HepG2 (cell line): ENCODE results near the gene DTX4. TPM values are rescaled to one million over a fixed set of nuclear protein-coding genes. Genes with fewer than 3 reads are reported as not detected.

Source experiments
- ARNT ChIP-seq: fragments of 450-650 bp; IDR thresholded peaks from 2 replicates; pipeline ENCODE4 v1.6.1; 2017
- BHLHE40 ChIP-seq: IDR thresholded peaks from 2 replicates; pipeline ENCODE4 v1.6.1; 2011; ENCODE audit warnings: low read length, improper control_type of control experiment
- KAT7 ChIP-seq: IDR thresholded peaks from 2 replicates; pipeline ENCODE4 v1.6.1; 2018; ENCODE audit warnings: borderline replicate concordance, missing compliant biosample characterization
- PHF21A ChIP-seq: sonication (generic); formaldehyde crosslinking; IDR thresholded peaks from 2 replicates; pipeline ENCODE4 v1.5.0; 2020; ENCODE audit warnings: mild to moderate bottlenecking, missing genetic modification reagents
- PRDM4 ChIP-seq: sonication (generic); formaldehyde crosslinking; IDR thresholded peaks from 2 replicates; pipeline ENCODE4 v1.9.0; 2021; ENCODE audit warnings: missing genetic modification reagents, borderline replicate concordance
- REST ChIP-seq, 2 experiments: IDR thresholded peaks; 2 replicates each; pipeline ENCODE4 v1.6.1; 2011 to 2012; ENCODE audit warnings: low read length in 2 of 2, borderline replicate concordance in 1 of 2, low read depth in 1 of 2, mild to moderate bottlenecking in 1 of 2, moderate library complexity in 1 of 2
- USF2 ChIP-seq, 2 experiments: sonication (generic) in 1 of 2; formaldehyde crosslinking in 1 of 2; IDR thresholded peaks; 2 replicates each; pipeline versions ENCODE4 v1.5.1 to v1.6.1; 2011 to 2020; ENCODE audit warnings: borderline replicate concordance in 1 of 2, low read depth in 1 of 2, low read length in 1 of 2, mild to moderate bottlenecking in 1 of 2, missing genetic modification reagents in 1 of 2, moderate library complexity in 1 of 2
- ZFP41 ChIP-seq: sonication (generic); formaldehyde crosslinking; IDR thresholded peaks from 2 replicates; pipeline ENCODE4 v1.4.0; 2020; ENCODE audit warnings: mild to moderate bottlenecking, missing genetic modification reagents, borderline replicate concordance
- ZFP82 ChIP-seq: sonication (generic); formaldehyde crosslinking; IDR thresholded peaks from 2 replicates; pipeline ENCODE4 v1.5.1; 2020; ENCODE audit warnings: mild to moderate bottlenecking, missing genetic modification reagents, borderline replicate concordance
- ZKSCAN5 ChIP-seq: sonication (generic); formaldehyde crosslinking; IDR thresholded peaks from 2 replicates; pipeline ENCODE4 v1.5.1; 2020; ENCODE audit warnings: mild to moderate bottlenecking, missing genetic modification reagents
- ZNF646 ChIP-seq: sonication (generic); formaldehyde crosslinking; IDR thresholded peaks from 2 replicates; pipeline ENCODE4 v1.9.0; 2021; ENCODE audit warnings: mild to moderate bottlenecking, missing genetic modification reagents
- polyA plus RNA-seq, 8 experiments: library from polyadenylated mRNA; depleted of rRNA in 3 of 8; stranded (reverse) in 7 of 8; unstranded in 1 of 8; fragments of >200 nt; fragmentation: Illumina TruSeq in 4 of 8; extraction: Trizol in 4 of 8; gene quantifications; 2 replicates each; pipeline versions ENCODE4 v1.2.1 to v1.2.3, GENCODE V29; 2011 to 2016; ENCODE audit warnings: low read depth in 4 of 8, missing spikeins in 1 of 8, mixed read lengths in 1 of 8; ENCODE audit not compliant: insufficient read depth in 1 of 8
- total RNA-seq, 5 experiments: library from RNA; depleted of rRNA; stranded (reverse); fragments of >200 nt; fragmentation: Illumina TruSeq; extraction: Trizol; gene quantifications; 2 replicates each; pipeline ENCODE4 v1.2.3, GENCODE V29; 2016; ENCODE audit warnings: low read depth in 1 of 5

The DTX4 gene
- total and polyA plus RNA-seq, 2 of the 13 experiments (the other 11 are each of a cell fraction or from before 2014, with no cell fraction given) = 0.67 to 5.6 TPM

- no peak for TF ChIP-seq ZNF646 (CRISPR knock-in tag)
- TF ChIP-seq PRDM4 (CRISPR knock-in tag) = no peak
- TF ChIP-seq ZFP41 = no peak
- TF ChIP-seq PHF21A (CRISPR knock-in tag) = no peak
- TF ChIP-seq KAT7 (CRISPR knock-in tag) = no peak
- no peak for TF ChIP-seq BHLHE40
- no peak for TF ChIP-seq USF2 (IDR thresholded peaks at IDR 0.05; ENCODE audit: low read depth, low read length)
- TF ChIP-seq USF2 (CRISPR knock-in tag; IDR thresholded peaks at IDR 0.05; ENCODE audit: borderline replicate concordance) = no peak
- no peak for TF ChIP-seq REST (IDR thresholded peaks at IDR 0.05; ENCODE audit: borderline replicate concordance in 1 of 2, low read depth in 1 of 2, low read length in 2 of 2)
- no peak for TF ChIP-seq ARNT
- no peak for TF ChIP-seq ZFP82 (CRISPR knock-in tag)
- no peak for TF ChIP-seq ZKSCAN5 (CRISPR knock-in tag)
Measured at GRCh38 chr11:59247531-59248227, 75.7 kb downstream of the DTX4 start (continued).
